Left ventricle myocardium inferior (tissue), 1 donor: ENCODE results near the gene PRR16. TPM values are rescaled to one million over a fixed set of nuclear protein-coding genes. Genes with fewer than 3 reads are reported as not detected.

ENCODE experiments used
- DNase-seq: peaks from one replicate; pipeline ENCODE4 v3.0.0-alpha.2; 2020
- H3K27ac ChIP-seq: fragments of 200-600 bp; replicated peaks from 2 replicates; pipeline ENCODE4 v1.8.0; 2021
- H3K27me3 ChIP-seq: fragments of 200-600 bp; 2 replicates; pipeline ENCODE4 v1.8.0; 2021; ENCODE audit warnings: low read depth
- H3K36me3 ChIP-seq: fragments of 200-600 bp; 2 replicates; pipeline ENCODE4 v1.8.0; 2021
- H3K4me1 ChIP-seq: fragments of 200-600 bp; 2 replicates; pipeline ENCODE4 v1.8.0; 2021
- H3K4me3 ChIP-seq: fragments of 200-600 bp; 2 replicates; pipeline ENCODE4 v1.8.0; 2021; ENCODE audit warnings: mild to moderate bottlenecking, moderate library complexity
- H3K9me3 ChIP-seq: fragments of 200-600 bp; replicated peaks from 2 replicates; pipeline ENCODE4 v1.8.0; 2021
- intact Hi-C: fragments of 100-400 bp; cut with micrococcal nuclease; formaldehyde crosslinking; loops from one replicate; pipeline ENCODE4 v1.11.0; 2022
- total RNA-seq: library from RNA; stranded (reverse); fragmentation: NEBNext Ultra II Directional; extraction: Animal tissue kit (Norgen Biotek cat#: 25700); gene quantifications from one replicate; pipeline ENCODE4 v1.2.1, GENCODE V29; 2021
- TF ChIP-seq, protein P1 (sequence below): fragments of 200-600 bp; IDR thresholded peaks from 2 replicates; pipeline ENCODE4 v1.8.0; 2021; ENCODE audit warnings: antibody characterized with exemption, mild to moderate bottlenecking, borderline replicate concordance
- donor health status: DM: no; HTN: yes; CAD: no; lungs with severe emphysema.

Gene PRR16
- total RNA-seq, 1 donor from 2014 or later = 15.3 TPM

DNA sequence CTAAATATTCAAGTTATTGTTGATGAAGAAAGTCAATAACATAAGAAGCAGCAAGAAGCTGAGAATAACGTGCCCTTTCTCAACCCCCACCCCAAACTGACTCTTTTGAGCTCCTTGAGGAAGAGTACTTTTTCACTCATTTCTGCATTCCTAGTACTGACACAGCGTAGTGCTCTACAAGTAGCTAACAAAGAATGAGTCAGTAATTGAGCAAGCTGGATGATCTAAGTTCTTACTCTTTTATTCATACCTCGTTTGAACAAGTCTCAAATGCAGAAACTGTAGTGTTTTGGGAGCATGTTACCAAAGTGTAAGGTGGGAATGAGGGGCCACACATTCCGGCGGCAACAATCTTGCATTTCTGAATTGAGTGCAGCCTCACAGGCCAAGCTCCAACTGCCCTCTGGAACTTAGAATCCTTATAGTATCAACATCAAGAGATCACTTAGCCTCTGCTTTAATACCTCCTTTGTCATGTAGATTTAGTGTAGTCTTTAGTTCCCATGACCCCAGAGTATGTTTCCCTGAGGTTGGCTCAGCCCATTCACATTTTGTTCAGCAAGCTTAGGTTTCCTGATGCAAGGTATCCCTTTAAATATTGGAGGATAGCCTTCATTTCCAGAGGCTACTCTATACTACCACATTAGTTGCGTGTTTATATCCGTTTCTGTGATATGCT is 152.0 kb downstream of the PRR16 start:
- no peaks in the 10 kb centered on the region for H3K36me3 ChIP-seq
- peaks cover 10% of the 10 kb centered on the region for H3K4me1 ChIP-seq
- DNase-seq = no peak
- intact Hi-C loops = no loop called here
- no peaks in the 10 kb centered on the region for H3K27me3 ChIP-seq
- no peak overlapping the region for H3K27ac ChIP-seq
- TF ChIP-seq, protein P1, sequence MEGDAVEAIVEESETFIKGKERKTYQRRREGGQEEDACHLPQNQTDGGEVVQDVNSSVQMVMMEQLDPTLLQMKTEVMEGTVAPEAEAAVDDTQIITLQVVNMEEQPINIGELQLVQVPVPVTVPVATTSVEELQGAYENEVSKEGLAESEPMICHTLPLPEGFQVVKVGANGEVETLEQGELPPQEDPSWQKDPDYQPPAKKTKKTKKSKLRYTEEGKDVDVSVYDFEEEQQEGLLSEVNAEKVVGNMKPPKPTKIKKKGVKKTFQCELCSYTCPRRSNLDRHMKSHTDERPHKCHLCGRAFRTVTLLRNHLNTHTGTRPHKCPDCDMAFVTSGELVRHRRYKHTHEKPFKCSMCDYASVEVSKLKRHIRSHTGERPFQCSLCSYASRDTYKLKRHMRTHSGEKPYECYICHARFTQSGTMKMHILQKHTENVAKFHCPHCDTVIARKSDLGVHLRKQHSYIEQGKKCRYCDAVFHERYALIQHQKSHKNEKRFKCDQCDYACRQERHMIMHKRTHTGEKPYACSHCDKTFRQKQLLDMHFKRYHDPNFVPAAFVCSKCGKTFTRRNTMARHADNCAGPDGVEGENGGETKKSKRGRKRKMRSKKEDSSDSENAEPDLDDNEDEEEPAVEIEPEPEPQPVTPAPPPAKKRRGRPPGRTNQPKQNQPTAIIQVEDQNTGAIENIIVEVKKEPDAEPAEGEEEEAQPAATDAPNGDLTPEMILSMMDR = no peak
- H3K4me3 ChIP-seq = no peak overlapping the region
- H3K9me3 ChIP-seq = no peaks in the 10 kb centered on the region

DNA sequence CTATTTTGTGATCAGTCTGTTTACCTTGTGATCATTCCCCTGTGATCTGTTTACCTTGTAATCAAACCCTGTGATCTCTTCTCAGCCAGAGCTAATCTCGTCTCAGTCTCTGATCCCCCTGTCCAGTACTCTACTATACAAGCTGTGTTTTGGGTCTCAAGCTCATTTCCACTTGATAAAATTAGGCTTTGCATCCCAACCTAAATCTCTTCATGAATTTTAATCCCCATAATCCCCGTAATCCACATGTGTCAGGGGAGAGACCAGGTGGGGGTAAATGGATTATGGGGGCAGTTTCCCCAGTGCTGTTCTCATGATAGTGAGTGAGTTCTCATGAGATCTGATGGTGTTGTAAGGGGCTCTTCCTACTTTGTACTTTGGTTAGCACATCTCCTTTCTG is 157.2 kb downstream of the PRR16 start:
- Histone ChIP-seq H3K27ac (no peak overlapping the region), H3K9me3 (no peaks in the 10 kb centered on the region), H3K4me3 (no peak overlapping the region), H3K27me3 (no peaks in the 10 kb centered on the region), H3K36me3 (no peaks in the 10 kb centered on the region), H3K4me1 (peaks cover 7% of the 10 kb centered on the region)
- TF ChIP-seq, protein P1 = no peak
- DNase-seq = no peak
- intact Hi-C loops = no loop called here

DNA sequence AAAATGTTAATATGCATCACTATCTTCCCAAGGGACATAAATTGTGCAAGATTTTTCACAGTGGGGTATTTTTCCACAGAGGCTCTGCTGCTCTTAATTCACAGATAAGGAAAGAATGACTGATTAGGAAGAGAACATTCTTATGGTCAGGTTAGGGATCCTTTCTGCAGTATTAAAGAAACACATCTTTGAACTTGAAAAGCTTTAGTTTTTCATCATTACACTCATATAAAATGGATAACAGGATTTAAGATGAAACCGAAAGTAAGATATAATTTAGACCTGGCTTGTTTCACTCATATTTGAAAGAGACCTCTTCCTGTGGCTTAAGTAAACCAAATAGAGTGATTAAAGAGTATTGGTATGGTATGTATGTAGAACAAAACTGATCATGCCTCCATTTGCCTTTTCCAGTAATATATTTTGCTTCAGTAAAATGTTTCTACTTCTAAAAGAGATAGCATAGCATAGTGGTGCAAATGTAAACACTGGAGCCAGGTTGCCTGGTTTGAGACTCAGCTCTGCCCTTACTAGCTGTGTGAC is 160.0 kb downstream of the PRR16 start:
- Histone ChIP-seq H3K36me3 (no peaks in the 10 kb centered on the region), H3K4me3 (no peak overlapping the region), H3K27me3 (no peaks in the 10 kb centered on the region), H3K9me3 (no peaks in the 10 kb centered on the region), H3K4me1 (peaks cover 7% of the 10 kb centered on the region), H3K27ac (no peak overlapping the region)
- no peak for DNase-seq
- intact Hi-C loops = no loop called here
- TF ChIP-seq, protein P1 = no peak

DNA sequence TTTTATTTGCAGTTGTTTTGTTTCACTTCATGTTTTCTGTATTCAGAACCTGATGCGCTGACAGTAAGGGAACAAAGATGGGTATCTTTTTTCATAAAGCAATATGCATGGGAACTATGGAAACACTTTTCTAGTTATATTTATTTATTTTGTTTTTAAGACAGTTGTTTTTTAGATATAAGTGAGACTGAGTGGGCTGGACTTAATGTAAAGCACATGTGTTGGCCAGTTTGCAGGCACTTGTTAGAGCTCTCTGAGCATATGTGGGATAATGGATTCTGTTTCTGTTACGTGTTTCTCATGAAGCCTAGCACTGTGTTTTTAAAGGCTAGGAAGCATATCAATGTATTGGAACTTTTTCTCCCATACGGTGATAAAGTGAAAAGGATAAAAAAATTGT is 164.1 kb downstream of the PRR16 start:
- intact Hi-C loops = no loop called here
- no peak overlapping the region for H3K27ac ChIP-seq
- H3K4me1 ChIP-seq = peaks cover 7% of the 10 kb centered on the region
- no peak for DNase-seq
- no peaks in the 10 kb centered on the region for H3K36me3 ChIP-seq
- no peak overlapping the region for H3K4me3 ChIP-seq
- H3K9me3 ChIP-seq = no peaks in the 10 kb centered on the region
- no peaks in the 10 kb centered on the region for H3K27me3 ChIP-seq
- TF ChIP-seq, protein P1 = no peak

DNA sequence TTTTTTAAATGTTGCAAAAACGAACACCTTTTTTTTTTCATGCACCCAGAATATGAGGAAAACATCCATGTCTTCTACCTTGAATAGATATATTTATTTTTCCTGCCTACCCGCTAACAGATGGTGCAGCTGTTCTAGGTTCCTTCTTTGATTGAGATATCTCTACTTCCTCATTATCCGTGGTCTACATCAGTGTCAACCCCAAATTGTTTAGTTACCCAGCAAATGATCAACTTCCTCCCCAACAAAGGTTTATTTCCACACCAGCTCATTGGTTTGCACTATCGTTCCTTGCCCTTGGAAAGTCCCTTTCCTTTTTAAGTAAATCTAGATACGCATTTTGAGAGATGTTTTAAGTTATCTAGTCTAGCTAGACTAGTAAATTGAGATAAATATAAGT is 166.4 kb downstream of the PRR16 start:
- intact Hi-C loops = no loop called here
- Histone ChIP-seq H3K27ac (no peak overlapping the region), H3K4me3 (no peak overlapping the region), H3K36me3 (no peaks in the 10 kb centered on the region), H3K27me3 (no peaks in the 10 kb centered on the region), H3K4me1 (no peaks in the 10 kb centered on the region), H3K9me3 (no peaks in the 10 kb centered on the region)
- DNase-seq = no peak
- TF ChIP-seq, protein P1 = no peak
